ENCODE results near the gene S100A12.
"Not testable (repeated sequence)": the region's sequence is repeated elsewhere in the genome, so short reads cannot be mapped to it uniquely, and the experiment has no call there.

The S100A12 gene

GRCh38 chr1:153348511-153349362, 26.7 kb downstream of the S100A12 start, which contains the start of gene PGLYRP4:
Gene PGLYRP4 (minus strand): TSS chr1:153348841. CDS start chr1:153347932, 909 bp downstream.
- peaks cover 11% of the 10 kb centered on the region for H3K4me1 ChIP-seq (ENCODE audit: insufficient read depth, insufficient read length)
- TF ChIP-seq ZNF274 (IDR thresholded peaks at IDR 0.05; ENCODE audit: low read depth, low read length) (no peak), YY1 (IDR thresholded peaks at IDR 0.05; ENCODE audit: insufficient read depth, insufficient read length) (no peak), SUZ12 (IDR thresholded peaks at IDR 0.05; ENCODE audit: extremely low read depth, insufficient read depth, insufficient read length) (no peak)
- H3K27me3 ChIP-seq (ENCODE audit: insufficient read depth, insufficient read length) = no peaks in the 10 kb centered on the region
- H3K9me3 ChIP-seq (ENCODE audit: insufficient read depth, low read length) = no peaks in the 10 kb centered on the region
- H3K36me3 ChIP-seq (ENCODE audit: insufficient read depth, insufficient read length, low read length) = no peaks in the 10 kb centered on the region
- no peak within 1 kb of the TSS for H3K4me3 ChIP-seq (ENCODE audit: insufficient read length, low read depth)
- no peak within 1 kb of the TSS for H3K9ac ChIP-seq (ENCODE audit: insufficient read length, low read depth)
- no peak for DNase-seq (ENCODE audit: low read depth, low spot score)

- Histone ChIP-seq H3K9me3 (ENCODE audit: insufficient read depth, low read length) (no peaks in the 10 kb centered on the region), H3K27me3 (ENCODE audit: insufficient read depth, insufficient read length) (no peaks in the 10 kb centered on the region), H3K4me1 (ENCODE audit: insufficient read depth, insufficient read length) (peaks cover 9% of the 10 kb centered on the region), H3K4me3 (ENCODE audit: insufficient read length, low read depth) (no peak overlapping the region), H3K36me3 (ENCODE audit: insufficient read depth, insufficient read length, low read length) (no peaks in the 10 kb centered on the region), H3K9ac (ENCODE audit: insufficient read length, low read depth) (no peak overlapping the region)
- no peak for DNase-seq (ENCODE audit: low read depth, low spot score)
- TF ChIP-seq ZNF274 (IDR thresholded peaks at IDR 0.05; ENCODE audit: low read depth, low read length) (no peak), YY1 (IDR thresholded peaks at IDR 0.05; ENCODE audit: insufficient read depth, insufficient read length) (no peak), SUZ12 (IDR thresholded peaks at IDR 0.05; ENCODE audit: extremely low read depth, insufficient read depth, insufficient read length) (no peak)
Measured at GRCh38 chr1:153347856-153348255, 27.6 kb downstream of the S100A12 start.

DNA sequence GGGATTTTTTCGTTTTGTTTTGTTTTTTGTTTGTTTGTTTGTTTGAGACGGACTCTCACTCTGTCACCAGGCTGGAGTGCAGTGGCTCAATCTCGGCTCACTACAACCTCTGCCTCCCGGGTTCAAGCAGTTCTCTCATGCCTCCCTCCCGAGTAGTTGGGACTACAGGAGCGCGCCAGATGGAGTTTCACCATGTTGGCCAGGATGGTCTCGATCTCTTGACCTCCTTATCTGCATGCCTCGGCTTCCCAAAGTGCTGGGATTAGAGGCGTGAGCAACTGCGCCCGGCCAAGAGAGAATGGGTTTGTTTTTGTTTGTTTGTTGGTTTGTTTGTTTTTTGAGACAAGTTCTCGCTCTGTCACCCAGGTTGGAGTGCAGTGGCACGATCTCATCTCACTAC, 28.4 kb downstream of the S100A12 start:
- not testable (repeated sequence) for H3K36me3 ChIP-seq (ENCODE audit: insufficient read depth, insufficient read length, low read length); H3K9me3 ChIP-seq (ENCODE audit: insufficient read depth, low read length); DNase-seq (ENCODE audit: low read depth, low spot score); H3K27me3 ChIP-seq (ENCODE audit: insufficient read depth, insufficient read length); H3K4me3 ChIP-seq (ENCODE audit: insufficient read length, low read depth); H3K4me1 ChIP-seq (ENCODE audit: insufficient read depth, insufficient read length); H3K9ac ChIP-seq (ENCODE audit: insufficient read length, low read depth)

GRCh38 chr1:153346077-153346723, 29.2 kb downstream of the S100A12 start:
- Histone ChIP-seq H3K9ac (ENCODE audit: insufficient read length, low read depth) (no peak overlapping the region), H3K36me3 (ENCODE audit: insufficient read depth, insufficient read length, low read length) (no peaks in the 10 kb centered on the region), H3K9me3 (ENCODE audit: insufficient read depth, low read length) (no peaks in the 10 kb centered on the region), H3K4me3 (ENCODE audit: insufficient read length, low read depth) (no peak overlapping the region), H3K4me1 (ENCODE audit: insufficient read depth, insufficient read length) (peaks cover 9% of the 10 kb centered on the region), H3K27me3 (ENCODE audit: insufficient read depth, insufficient read length) (no peaks in the 10 kb centered on the region)
- TF ChIP-seq YY1 (IDR thresholded peaks at IDR 0.05; ENCODE audit: insufficient read depth, insufficient read length) (no peak), SUZ12 (IDR thresholded peaks at IDR 0.05; ENCODE audit: extremely low read depth, insufficient read depth, insufficient read length) (no peak), ZNF274 (IDR thresholded peaks at IDR 0.05; ENCODE audit: low read depth, low read length) (no peak)
- DNase-seq (ENCODE audit: low read depth, low spot score) = no peak

DNA sequence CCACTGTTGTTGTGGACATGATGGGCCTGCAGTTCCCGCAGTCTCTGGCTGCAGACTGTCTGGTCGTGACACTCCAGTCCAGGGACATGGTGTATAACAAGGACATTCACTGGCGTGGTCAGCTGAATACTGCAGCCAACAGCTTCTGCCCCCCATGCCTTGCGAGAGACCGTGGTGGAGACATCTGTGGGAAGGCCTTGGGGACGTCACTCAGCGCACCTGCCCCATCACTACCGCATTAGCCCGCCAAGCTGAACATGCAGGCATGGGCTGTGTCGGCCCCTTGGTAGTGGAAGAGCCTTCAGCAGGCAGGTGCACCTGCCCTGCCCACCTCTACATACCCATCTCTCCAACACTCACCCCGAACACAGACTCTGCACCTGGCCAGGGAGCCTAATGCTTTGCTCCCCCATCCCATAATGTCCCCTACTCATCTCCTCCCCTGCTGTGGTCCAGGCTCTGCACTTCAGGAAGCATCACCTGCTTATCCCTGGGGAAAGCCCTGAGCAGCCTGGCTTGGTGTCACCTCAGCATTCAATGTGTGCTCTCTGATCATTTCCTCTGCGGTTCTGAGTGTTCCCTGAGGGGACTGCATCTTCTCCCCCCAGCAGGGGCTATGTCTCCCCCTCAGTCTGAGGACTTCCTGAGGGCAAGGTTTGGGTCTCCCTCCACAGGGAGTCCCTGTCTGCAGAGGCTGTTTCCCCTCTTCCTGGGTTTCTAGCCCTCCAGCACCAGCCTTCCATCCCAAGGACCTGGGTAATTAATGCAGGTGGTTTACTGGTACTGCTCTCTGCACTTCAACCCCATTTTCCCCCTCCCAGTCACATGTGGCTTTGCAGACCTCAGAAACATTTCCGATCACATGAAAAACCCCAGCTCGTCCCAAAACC, 30.0 kb downstream of the S100A12 start:
- no peak overlapping the region for H3K9ac ChIP-seq (ENCODE audit: insufficient read length, low read depth)
- no peaks in the 10 kb centered on the region for H3K27me3 ChIP-seq (ENCODE audit: insufficient read depth, insufficient read length)
- H3K9me3 ChIP-seq (ENCODE audit: insufficient read depth, low read length) = no peaks in the 10 kb centered on the region
- peaks cover 9% of the 10 kb centered on the region for H3K4me1 ChIP-seq (ENCODE audit: insufficient read depth, insufficient read length)
- no peak for DNase-seq (ENCODE audit: low read depth, low spot score)
- TF ChIP-seq SUZ12 (IDR thresholded peaks at IDR 0.05; ENCODE audit: extremely low read depth, insufficient read depth, insufficient read length) (no peak), YY1 (IDR thresholded peaks at IDR 0.05; ENCODE audit: insufficient read depth, insufficient read length) (no peak), ZNF274 (IDR thresholded peaks at IDR 0.05; ENCODE audit: low read depth, low read length) (no peak)
- H3K36me3 ChIP-seq (ENCODE audit: insufficient read depth, insufficient read length, low read length) = no peaks in the 10 kb centered on the region
- no peak overlapping the region for H3K4me3 ChIP-seq (ENCODE audit: insufficient read length, low read depth)

- H3K9me3 ChIP-seq (ENCODE audit: insufficient read depth, low read length) = no peaks in the 10 kb centered on the region; the same call in 1 of the 2 replicates
- no peak overlapping the region for H3K4me3 ChIP-seq (ENCODE audit: insufficient read length, low read depth)
- DNase-seq (ENCODE audit: low read depth, low spot score) = no peak
- H3K9ac ChIP-seq (ENCODE audit: insufficient read length, low read depth) = no peak overlapping the region
- H3K36me3 ChIP-seq (ENCODE audit: insufficient read depth, insufficient read length, low read length) = no peaks in the 10 kb centered on the region
- peaks cover 9% of the 10 kb centered on the region for H3K4me1 ChIP-seq (ENCODE audit: insufficient read depth, insufficient read length)
- TF ChIP-seq ZNF274 (IDR thresholded peaks at IDR 0.05; ENCODE audit: low read depth, low read length) (no peak), SUZ12 (IDR thresholded peaks at IDR 0.05; ENCODE audit: extremely low read depth, insufficient read depth, insufficient read length) (no peak), YY1 (IDR thresholded peaks at IDR 0.05; ENCODE audit: insufficient read depth, insufficient read length) (no peak)
- H3K27me3 ChIP-seq (ENCODE audit: insufficient read depth, insufficient read length) = no peaks in the 10 kb centered on the region
Measured at GRCh38 chr1:153344718-153345025, 30.7 kb downstream of the S100A12 start.
